GM19438 (cell line): ENCODE results near the gene ILF2.
"Not testable (repeated sequence)": the region's sequence is repeated elsewhere in the genome, so short reads cannot be mapped to it uniquely, and the experiment has no call there.

Source experiments
- ATAC-seq: cut with Tn5 transposase; IDR thresholded peaks from one replicate; pipeline ENCODE4 v1.9.1; 2021; ENCODE audit warnings: low read depth; ENCODE audit not compliant: unreplicated experiment

The ILF2 gene

GRCh38 chr1:153670859-153671627 is at the start of gene ILF2:
ILF2 (minus strand) TSS chr1:153670993; CDS start chr1:153670922, 71 bp downstream.
- ATAC-seq = peak; percentile 87

GRCh38 chr1:153717330-153717729 is 46.5 kb upstream of the ILF2 start:
- ATAC-seq = no peak

GRCh38 chr1:153716211-153716610 is 45.4 kb upstream of the ILF2 start:
- ATAC-seq = not testable (repeated sequence)

- no peak for ATAC-seq
Measured at GRCh38 chr1:153711026-153711425, 40.2 kb upstream of the ILF2 start.

- ATAC-seq = no peak
Measured at GRCh38 chr1:153705484-153705883, 34.7 kb upstream of the ILF2 start.

DNA sequence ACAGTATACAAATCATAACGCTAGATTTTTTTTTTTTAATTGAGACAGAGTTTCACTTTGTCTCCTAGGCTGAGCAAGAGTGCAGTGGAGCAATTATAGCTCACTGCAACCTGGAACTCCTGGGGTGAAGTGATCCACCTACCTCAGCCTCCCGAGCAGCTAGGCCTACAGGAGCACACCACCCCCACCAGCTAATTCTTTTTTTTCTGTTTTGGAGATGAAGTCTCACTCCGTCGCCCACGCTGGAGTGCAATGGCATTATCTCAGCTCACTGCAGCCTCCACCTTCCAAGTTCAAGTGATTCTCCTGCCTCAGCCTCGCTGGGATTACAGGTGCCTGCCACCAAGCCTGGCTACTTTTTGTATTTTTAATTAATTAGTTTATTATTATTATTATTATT is 29.0 kb upstream of the ILF2 start:
- ATAC-seq = no peak

- ATAC-seq = no peak
Measured at GRCh38 chr1:153698923-153699714, 28.3 kb upstream of the ILF2 start.

- no peak for ATAC-seq
Measured at GRCh38 chr1:153698020-153698922, 27.5 kb upstream of the ILF2 start.

GRCh38 chr1:153697191-153698019 is 26.6 kb upstream of the ILF2 start:
- ATAC-seq = no peak

DNA sequence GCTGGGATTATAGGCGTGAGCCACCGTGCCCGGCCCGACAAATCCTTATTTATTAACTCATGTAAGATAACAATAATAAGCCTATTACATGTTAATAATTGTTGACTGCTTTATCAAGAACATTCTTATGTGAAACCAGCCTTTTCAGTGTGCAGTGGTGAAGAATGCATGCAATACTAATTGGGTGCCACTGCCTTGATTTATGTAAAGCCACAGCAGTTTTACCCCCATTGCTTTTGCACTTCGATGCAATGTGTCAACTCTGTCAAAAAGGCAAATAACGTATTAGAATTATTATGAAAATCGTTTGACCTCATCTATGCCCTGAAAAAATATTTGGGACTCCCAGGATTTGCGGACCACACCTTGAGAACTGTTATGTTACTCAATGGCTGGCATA is 25.9 kb upstream of the ILF2 start:
- ATAC-seq = no peak

GRCh38 chr1:153693466-153693865 is 22.7 kb upstream of the ILF2 start:
- ATAC-seq = no peak

DNA sequence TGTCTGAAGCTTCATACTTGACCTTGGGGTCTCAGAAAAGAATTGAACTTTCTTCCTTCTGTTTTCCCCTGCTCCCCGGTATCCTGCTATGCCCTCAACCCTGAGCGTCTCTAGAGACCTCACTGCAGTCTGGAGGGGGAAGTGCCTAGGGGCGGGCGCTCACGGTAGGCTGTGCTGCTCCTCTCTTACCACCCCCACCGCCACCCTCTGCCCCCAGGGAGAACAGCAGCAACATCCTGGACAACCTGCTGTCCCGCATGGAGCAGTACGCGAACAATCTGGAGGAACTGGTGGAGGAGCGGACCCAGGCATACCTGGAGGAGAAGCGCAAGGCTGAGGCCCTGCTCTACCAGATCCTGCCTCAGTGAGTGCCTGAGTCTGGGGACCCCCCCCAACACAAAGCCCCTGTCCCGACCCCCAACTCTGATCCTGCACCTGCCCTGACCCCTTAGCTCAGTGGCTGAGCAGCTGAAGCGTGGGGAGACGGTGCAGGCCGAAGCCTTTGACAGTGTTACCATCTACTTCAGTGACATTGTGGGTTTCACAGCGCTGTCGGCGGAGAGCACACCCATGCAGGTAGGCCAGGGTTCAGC is 18.0 kb upstream of the ILF2 start:
- no peak for ATAC-seq

DNA sequence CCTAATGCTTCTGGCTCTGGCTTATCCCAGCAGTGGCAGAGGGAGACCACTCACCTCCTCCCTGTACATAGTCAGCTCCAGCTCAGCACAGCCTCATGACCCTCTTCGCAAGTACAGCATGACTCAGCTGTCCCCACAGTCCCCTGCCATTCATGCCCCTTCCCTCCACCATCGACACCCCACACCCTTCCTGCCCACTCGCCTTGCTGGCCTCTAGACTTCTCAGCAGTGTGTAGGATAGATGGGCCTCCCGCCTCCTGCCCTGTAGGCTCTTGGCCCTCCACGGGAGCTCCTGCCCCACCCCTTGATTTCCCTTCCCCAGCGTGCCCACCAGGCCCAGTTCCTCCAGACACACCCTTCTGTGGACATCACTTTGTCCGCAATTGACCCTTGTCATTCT is 17.5 kb upstream of the ILF2 start:
- ATAC-seq = no peak

GRCh38 chr1:153687346-153688125 is 16.7 kb upstream of the ILF2 start:
- no peak for ATAC-seq

- no peak for ATAC-seq
Measured at GRCh38 chr1:153685544-153686340, 14.9 kb upstream of the ILF2 start.

- no peak for ATAC-seq
Measured at GRCh38 chr1:153684892-153685291, 14.1 kb upstream of the ILF2 start.

GRCh38 chr1:153683854-153684253 is 13.1 kb upstream of the ILF2 start:
- ATAC-seq = no peak

DNA sequence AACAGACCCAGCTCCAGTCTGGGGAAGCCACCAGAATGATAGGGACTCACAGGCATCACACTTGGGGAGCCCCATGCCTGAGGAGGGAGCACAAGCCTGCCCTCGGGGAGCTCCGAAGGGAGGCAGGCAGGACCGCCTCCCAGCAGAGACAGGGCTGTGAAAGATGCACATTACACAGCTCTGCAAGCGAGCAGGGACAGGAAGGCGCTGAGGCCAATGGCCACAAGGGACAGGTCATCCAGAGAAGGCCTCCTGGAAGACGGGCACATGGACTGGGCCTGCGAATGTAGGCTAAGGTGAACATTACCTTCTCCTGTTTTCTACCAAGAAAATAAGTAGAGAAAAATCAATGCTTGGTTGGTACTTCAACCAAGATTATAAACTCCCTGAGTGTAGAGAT is 11.9 kb upstream of the ILF2 start:
- ATAC-seq = no peak
